ENCODE results near the gene RCN1.

DNA sequence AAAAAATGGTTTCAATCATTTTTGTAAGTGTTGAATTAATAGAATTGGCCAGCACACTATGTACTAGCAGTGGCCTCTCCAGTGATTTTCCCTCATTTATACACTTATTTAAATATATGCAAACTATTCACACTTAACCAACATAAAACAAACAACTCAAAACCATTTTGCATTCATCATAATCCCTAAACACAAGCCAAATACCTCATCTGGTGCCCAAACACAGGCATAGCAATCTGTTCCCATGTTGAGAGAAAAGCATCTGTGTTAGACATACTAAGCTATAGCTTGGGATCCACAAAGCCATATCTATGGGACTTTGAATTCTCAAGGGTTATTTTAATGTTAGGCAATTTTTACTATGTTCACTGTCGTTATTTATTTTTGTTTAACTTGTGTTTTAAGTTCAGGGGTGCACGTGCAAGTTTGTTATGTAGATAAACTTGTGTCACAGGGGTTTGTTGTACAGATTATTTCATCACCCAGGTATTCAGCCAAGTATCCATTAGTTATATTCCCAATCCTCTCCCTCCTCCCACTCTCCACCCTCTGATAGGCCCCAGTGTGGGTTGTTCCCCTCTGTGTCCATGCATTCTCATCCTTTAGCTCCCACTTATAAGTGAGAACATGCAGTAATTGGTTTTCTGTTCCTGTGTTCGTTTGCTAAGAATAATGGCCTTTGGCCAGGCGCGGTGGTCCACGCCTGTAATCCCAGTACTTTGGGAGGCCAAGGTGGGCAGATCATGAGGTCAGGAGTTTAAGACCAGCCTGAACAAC, 31.0 kb upstream of the RCN1 start:
- TF ChIP-seq, protein P1, sequence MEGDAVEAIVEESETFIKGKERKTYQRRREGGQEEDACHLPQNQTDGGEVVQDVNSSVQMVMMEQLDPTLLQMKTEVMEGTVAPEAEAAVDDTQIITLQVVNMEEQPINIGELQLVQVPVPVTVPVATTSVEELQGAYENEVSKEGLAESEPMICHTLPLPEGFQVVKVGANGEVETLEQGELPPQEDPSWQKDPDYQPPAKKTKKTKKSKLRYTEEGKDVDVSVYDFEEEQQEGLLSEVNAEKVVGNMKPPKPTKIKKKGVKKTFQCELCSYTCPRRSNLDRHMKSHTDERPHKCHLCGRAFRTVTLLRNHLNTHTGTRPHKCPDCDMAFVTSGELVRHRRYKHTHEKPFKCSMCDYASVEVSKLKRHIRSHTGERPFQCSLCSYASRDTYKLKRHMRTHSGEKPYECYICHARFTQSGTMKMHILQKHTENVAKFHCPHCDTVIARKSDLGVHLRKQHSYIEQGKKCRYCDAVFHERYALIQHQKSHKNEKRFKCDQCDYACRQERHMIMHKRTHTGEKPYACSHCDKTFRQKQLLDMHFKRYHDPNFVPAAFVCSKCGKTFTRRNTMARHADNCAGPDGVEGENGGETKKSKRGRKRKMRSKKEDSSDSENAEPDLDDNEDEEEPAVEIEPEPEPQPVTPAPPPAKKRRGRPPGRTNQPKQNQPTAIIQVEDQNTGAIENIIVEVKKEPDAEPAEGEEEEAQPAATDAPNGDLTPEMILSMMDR (IDR thresholded peaks at IDR 0.05) = no peak
- TF ChIP-seq POLR2A (IDR thresholded peaks at IDR 0.05) (no peak), POLR2AphosphoS5 (IDR thresholded peaks at IDR 0.05) (no peak)

All from upper lobe of left lung (tissue), 4 donors.